NCI-H2029 (cell line): ENCODE data around the gene SPRED2.
A peak's percentile ranks its signal among the peaks of the same experiment; 100 is the strongest.

Experiments used
- DNase-seq: peaks from one replicate; lab custom pipeline; 2025; lab: John Stamatoyannopoulos, UW

The SPRED2 gene

GRCh38 chr2:65438137-65438899 is 5.9 kb upstream of the SPRED2 start:
- DNase-seq, result no peak

DNA sequence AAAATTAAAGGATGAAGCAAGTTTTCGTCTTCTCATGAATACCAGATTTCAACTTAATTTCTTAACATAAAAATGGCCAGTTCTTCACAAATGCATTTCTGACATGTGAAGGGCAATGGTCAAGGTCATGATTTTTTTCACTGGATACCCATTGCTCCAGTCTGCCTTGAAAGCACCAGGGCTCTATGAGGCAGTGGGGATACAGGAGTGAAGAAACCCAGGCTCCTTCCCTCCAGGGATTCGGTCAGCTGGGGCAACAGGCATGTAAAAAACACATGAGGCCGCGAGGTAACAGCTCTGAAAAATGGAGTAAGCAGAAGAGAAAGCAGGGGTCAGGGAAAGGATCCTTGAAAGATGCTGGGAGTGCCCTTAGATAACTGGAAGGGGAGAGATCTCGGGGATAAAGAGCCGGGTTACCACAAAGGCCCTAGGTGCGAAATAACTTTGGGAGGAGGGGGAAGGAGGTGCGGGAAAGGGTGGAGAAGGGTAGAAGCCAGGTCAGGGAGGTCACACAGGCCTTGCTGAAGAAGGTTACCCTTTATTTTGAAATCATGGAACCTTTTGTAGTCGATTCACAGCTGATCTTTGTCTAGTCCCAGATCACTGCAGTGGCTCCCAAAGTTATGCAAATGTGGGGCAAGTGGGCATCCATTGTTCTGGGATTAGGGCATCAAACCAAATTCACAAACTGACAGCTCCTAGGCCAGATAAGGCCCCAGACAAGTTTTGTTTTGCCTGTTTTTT is 5.2 kb upstream of the SPRED2 start:
- DNase-seq, result no peak

- DNase-seq, result no peak
Measured at GRCh38 chr2:65436824-65437221, 4.4 kb upstream of the SPRED2 start.

- peak; percentile 60 for DNase-seq
Measured at GRCh38 chr2:65436169-65436823, 3.9 kb upstream of the SPRED2 start.

- DNase-seq, result peak; percentile 80
Measured at GRCh38 chr2:65435625-65436168, 3.3 kb upstream of the SPRED2 start.

GRCh38 chr2:65434592-65435241 is 2.3 kb upstream of the SPRED2 start:
- DNase-seq, result no peak

GRCh38 chr2:65431421-65432226 is 775 bp downstream of the SPRED2 start:
- DNase-seq, result peak; percentile 45

DNA sequence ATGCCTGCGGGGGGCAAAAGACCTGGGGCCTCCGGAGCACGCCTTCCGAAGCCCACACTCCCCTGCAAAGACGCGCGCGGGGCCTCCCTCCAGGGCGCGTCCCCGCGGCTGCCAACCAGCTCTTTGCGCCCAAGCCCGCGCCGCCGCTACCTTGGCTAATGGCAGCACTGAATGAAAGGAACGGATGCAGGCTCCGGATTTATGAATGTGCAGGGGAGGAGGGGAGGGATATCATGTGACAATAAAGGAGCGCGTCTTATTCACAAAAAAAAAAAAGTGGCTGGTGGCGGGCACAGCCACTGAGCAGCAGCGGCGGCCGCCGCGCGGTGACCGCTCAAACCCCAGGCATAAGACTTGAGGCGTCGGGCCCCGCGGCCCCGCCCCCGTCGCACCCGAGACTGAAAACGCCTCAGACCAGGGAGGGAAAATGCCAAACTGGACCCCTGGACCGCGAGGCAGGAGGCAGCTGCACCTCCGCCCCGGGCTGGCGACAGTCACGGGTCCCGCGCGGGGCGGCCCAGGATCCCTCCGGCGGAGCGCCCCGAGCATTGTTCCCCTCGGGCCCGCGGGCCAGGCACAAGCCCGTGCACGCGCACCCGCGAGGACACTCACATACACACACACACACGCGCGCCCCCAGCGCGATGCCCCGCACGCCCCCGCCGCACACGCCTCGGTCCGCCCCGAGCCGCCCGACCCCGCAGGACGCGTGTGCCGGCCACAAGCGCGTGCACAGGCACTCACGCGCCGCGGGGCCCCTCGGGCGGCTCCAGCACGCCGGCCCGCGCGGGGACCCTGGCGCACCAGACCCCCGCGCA is 1.6 kb downstream of the SPRED2 start:
- DNase-seq, result peak; percentile 69

GRCh38 chr2:65429786-65430602 is 2.4 kb downstream of the SPRED2 start:
- no peak for DNase-seq

DNA sequence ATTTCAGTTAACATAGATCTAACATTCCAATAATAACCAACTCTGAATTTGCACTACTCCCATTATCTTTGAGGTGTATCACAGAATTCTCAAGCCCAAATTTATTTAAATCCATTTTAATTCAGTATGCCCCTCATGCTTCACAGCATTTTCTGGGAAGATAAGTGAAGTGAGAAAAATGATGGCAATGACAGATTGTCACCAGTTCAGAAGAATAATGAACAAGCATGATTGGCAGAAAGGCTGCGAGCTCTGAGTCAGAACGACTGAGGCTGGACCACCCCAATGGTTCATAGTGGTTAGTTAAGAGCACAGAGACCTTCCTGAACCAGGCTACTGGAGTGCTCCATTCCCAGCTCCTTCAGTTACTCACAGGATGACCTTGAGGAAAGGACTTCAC is 4.9 kb downstream of the SPRED2 start:
- no peak for DNase-seq

DNA sequence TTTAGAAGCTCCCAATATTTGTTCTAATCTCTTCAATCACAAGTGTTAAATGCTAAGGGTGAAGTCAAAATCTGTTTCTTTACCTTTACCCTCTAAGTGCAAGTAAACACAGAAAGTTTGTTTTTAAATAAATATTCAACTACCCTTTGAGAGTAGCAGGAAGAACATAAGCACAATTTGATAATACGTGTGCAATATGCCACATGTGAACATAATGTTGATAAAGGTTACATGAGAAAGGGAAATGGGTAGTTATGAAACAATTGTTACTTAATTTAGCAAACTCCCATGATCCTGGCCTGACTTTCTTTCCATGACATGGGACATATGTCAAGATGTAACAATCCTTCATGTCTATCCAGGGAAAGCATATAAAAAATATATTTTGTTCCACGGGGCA is 7.1 kb downstream of the SPRED2 start:
- no peak for DNase-seq

- DNase-seq, result no peak
Measured at GRCh38 chr2:65424391-65424790, 8.0 kb downstream of the SPRED2 start.

GRCh38 chr2:65421432-65421748 is 11.0 kb downstream of the SPRED2 start:
- DNase-seq, result no peak

- no peak for DNase-seq
Measured at GRCh38 chr2:65420712-65421431, 11.5 kb downstream of the SPRED2 start.

- DNase-seq, result no peak
Measured at GRCh38 chr2:65417509-65418085, 14.8 kb downstream of the SPRED2 start.

DNA sequence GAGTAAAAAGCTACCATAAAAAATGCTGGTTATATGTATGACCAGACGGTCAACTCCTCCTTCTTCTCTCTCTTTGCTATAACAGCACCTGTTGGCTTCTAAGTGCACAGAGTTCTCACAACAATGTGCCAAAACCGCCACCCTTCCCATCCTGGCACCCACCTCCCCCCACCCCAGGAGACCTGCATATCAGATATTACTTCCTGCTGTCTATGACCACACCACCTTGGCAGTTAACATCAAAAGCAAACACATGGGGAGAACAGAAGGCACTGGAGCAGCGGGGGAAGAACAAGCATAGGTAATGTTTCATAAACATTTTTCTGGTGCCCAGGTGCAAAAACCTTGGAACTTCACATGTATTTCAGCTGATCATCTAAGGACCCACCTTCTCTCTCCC is 15.5 kb downstream of the SPRED2 start:
- DNase-seq, result peak; percentile 89

- DNase-seq, result no peak
Measured at GRCh38 chr2:65416321-65416720, 16.1 kb downstream of the SPRED2 start.

DNA sequence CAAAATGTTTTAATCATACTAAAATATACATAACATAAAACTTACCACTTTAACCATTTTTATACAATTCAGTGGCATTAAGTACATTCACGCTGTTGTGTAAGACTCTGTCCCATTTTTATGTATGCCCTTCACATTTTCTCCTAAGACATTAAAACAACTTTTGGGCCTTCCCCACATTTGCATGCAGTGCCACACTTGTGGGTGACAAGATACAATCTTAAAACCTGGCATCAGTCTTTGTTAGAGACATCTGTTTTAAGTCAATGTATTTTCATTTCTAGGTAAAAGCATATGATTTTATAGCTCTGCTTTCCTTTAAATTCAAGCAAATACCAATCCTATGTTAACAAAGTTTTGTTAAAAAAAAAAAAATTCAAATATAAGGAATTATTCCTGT is 17.3 kb downstream of the SPRED2 start:
- DNase-seq, result no peak

DNA sequence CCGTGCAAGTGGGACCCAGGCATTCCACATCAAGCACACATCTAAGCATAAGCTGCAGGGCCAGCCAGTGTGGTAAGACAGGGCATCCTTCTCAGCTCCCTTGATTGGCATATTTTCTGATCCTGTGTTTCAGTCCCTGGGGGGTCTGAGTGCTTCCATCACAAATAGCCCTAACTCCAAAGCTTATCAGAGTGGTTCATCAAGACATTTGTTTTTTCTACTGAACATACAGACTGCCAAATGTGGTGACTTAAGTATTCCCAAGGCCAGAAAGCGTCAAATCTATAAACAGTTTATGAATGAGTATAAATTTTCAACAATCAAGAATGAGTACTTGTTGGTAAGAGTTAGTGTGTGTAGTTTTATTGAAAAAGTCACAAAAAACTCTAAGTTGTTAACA is 18.8 kb downstream of the SPRED2 start:
- no peak for DNase-seq
